HEK293 (cell line): Measurements from ENCODE around the gene CARS1.
A peak's percentile ranks its signal among the peaks of the same experiment; 100 is the strongest.

Experiments
- CTCF ChIA-PET: fragments of 350-600 bp; formaldehyde crosslinking; extraction: SDS; loops from one replicate; lab custom pipeline; 2021; ENCODE audit warnings: antibody characterized with exemption; lab: Yijun Ruan, JAX
- POLR2A ChIA-PET: fragments of 300-600 bp; formaldehyde crosslinking; extraction: SDS; loops from one replicate; lab custom pipeline; 2020; ENCODE audit warnings: antibody characterized with exemption, inconsistent platforms; lab: Yijun Ruan, JAX
- H3K27ac ChIP-seq: fragments of 200-500 bp; sonication (Bioruptor generic); 2 replicates; pipeline ENCODE4 v1.5.1; 2014; ENCODE audit warnings: low read depth, low read length, control low read depth, inconsistent platforms; ENCODE audit errors: extremely low read depth
- H3K36me3 ChIP-seq, 2 experiments: fragments of 200-500 bp in 1 of 2; sonication (Bioruptor generic) in 1 of 2; 1 replicate in 1 of 2; 2 replicates in 1 of 2; pipeline ENCODE4 v1.5.1; 2014 to 2017; ENCODE audit warnings: inconsistent platforms in 2 of 2, low read length in 2 of 2; ENCODE audit not compliant: control insufficient read depth in 2 of 2, insufficient read depth in 1 of 2
- H3K4me1 ChIP-seq: fragments of 200-500 bp; sonication (Bioruptor generic); 2 replicates; pipeline ENCODE4 v1.5.1; 2014; ENCODE audit warnings: mild to moderate bottlenecking, low read length, inconsistent platforms; ENCODE audit not compliant: control insufficient read depth, insufficient read depth
- H3K4me3 ChIP-seq: 2 replicates; pipeline ENCODE4 v1.5.1; 2011; ENCODE audit warnings: low read depth, mild to moderate bottlenecking, control low read depth, low read length, moderate library complexity
- H3K9me3 ChIP-seq: fragments of 200-500 bp; sonication (Bioruptor generic); 2 replicates; pipeline ENCODE4 v1.5.1; 2014; ENCODE audit warnings: low read depth, low read length, inconsistent platforms; ENCODE audit not compliant: control insufficient read depth, insufficient read depth
- GFI1B ChIP-seq: fragments of 450-650 bp; formaldehyde crosslinking; IDR thresholded peaks from 2 replicates; pipeline ENCODE4 v1.5.1; 2016; ENCODE audit warnings: missing biosample characterization, missing genetic modification characterization
- GLIS1 ChIP-seq: fragments of 450-650 bp; formaldehyde crosslinking; IDR thresholded peaks from 2 replicates; pipeline ENCODE4 v1.5.1; 2016; ENCODE audit warnings: missing biosample characterization, missing genetic modification characterization
- KLF10 ChIP-seq: fragments of 450-650 bp; IDR thresholded peaks from 2 replicates; pipeline ENCODE4 v1.5.1; 2018; ENCODE audit warnings: missing biosample characterization, mild to moderate bottlenecking, missing genetic modification characterization
- KLF8 ChIP-seq: fragments of 450-650 bp; formaldehyde crosslinking; IDR thresholded peaks from 2 replicates; pipeline ENCODE4 v1.5.1; 2016; ENCODE audit warnings: missing biosample characterization, missing genetic modification characterization
- ZBTB21 ChIP-seq: fragments of 450-650 bp; formaldehyde crosslinking; IDR thresholded peaks from 2 replicates; pipeline ENCODE4 v1.5.1; 2017; ENCODE audit warnings: missing biosample characterization, missing genetic modification characterization
- ZBTB8A ChIP-seq: fragments of 450-650 bp; formaldehyde crosslinking; IDR thresholded peaks from 2 replicates; pipeline ENCODE4 v1.5.1; 2016; ENCODE audit warnings: missing biosample characterization, missing genetic modification characterization
- ZFHX2 ChIP-seq: fragments of 450-650 bp; formaldehyde crosslinking; conservative IDR thresholded peaks from 2 replicates; pipeline ENCODE4 v1.5.1; 2016; ENCODE audit warnings: missing biosample characterization, missing genetic modification characterization
- ZNF10 ChIP-seq: fragments of 450-650 bp; formaldehyde crosslinking; IDR thresholded peaks from 2 replicates; pipeline ENCODE4 v1.5.1; 2017; ENCODE audit warnings: missing biosample characterization, missing genetic modification characterization
- ZNF140 ChIP-seq: fragments of 450-650 bp; formaldehyde crosslinking; IDR thresholded peaks from 2 replicates; pipeline ENCODE4 v1.5.1; 2016; ENCODE audit warnings: missing biosample characterization, missing genetic modification characterization
- ZNF155 ChIP-seq: fragments of 450-650 bp; formaldehyde crosslinking; IDR thresholded peaks from 2 replicates; pipeline ENCODE4 v1.5.1; 2016; ENCODE audit warnings: missing biosample characterization, missing genetic modification characterization
- ZNF157 ChIP-seq: fragments of 450-650 bp; formaldehyde crosslinking; IDR thresholded peaks from 2 replicates; pipeline ENCODE4 v1.5.1; 2016; ENCODE audit warnings: missing biosample characterization, missing genetic modification characterization
- ZNF19 ChIP-seq: fragments of 450-650 bp; formaldehyde crosslinking; IDR thresholded peaks from 2 replicates; pipeline ENCODE4; 2016; ENCODE audit warnings: missing biosample characterization, missing genetic modification characterization, low read depth
- ZNF335 ChIP-seq: fragments of 450-650 bp; formaldehyde crosslinking; conservative IDR thresholded peaks from 2 replicates; pipeline ENCODE4 v1.5.1; 2016; ENCODE audit warnings: missing biosample characterization, missing genetic modification characterization
- ZNF350 ChIP-seq: fragments of 450-650 bp; formaldehyde crosslinking; IDR thresholded peaks from 2 replicates; pipeline ENCODE4 v1.5.0; 2017; ENCODE audit warnings: missing biosample characterization, mild to moderate bottlenecking, missing genetic modification characterization
- ZNF404 ChIP-seq: fragments of 450-650 bp; formaldehyde crosslinking; IDR thresholded peaks from 2 replicates; pipeline ENCODE4 v1.5.1; 2017; ENCODE audit warnings: missing biosample characterization, missing genetic modification characterization
- ZNF416 ChIP-seq: fragments of 450-650 bp; formaldehyde crosslinking; IDR thresholded peaks from 2 replicates; pipeline ENCODE4 v1.5.1; 2016; ENCODE audit warnings: missing biosample characterization, missing genetic modification characterization
- ZNF530 ChIP-seq: fragments of 450-650 bp; formaldehyde crosslinking; IDR thresholded peaks from 2 replicates; pipeline ENCODE4 v1.5.1; 2016; ENCODE audit warnings: low read depth, missing biosample characterization, missing genetic modification characterization
- ZNF600 ChIP-seq: fragments of 450-650 bp; formaldehyde crosslinking; IDR thresholded peaks from 2 replicates; pipeline ENCODE4 v1.5.1; 2016; ENCODE audit warnings: missing biosample characterization, missing genetic modification characterization
- ZNF624 ChIP-seq: fragments of 450-650 bp; formaldehyde crosslinking; IDR thresholded peaks from 2 replicates; pipeline ENCODE4 v1.5.1; 2017; ENCODE audit warnings: missing biosample characterization, missing genetic modification characterization
- ZNF704 ChIP-seq: fragments of 450-650 bp; formaldehyde crosslinking; IDR thresholded peaks from 2 replicates; pipeline ENCODE4 v1.5.1; 2016; ENCODE audit warnings: missing biosample characterization, missing genetic modification characterization
- ZNF707 ChIP-seq: fragments of 450-650 bp; formaldehyde crosslinking; IDR thresholded peaks from 2 replicates; pipeline ENCODE4 v1.5.1; 2016; ENCODE audit warnings: missing biosample characterization, missing genetic modification characterization
- TF ChIP-seq, protein P1 (sequence below): fragments of 450-650 bp; formaldehyde crosslinking; IDR thresholded peaks from 2 replicates; pipeline ENCODE4 v1.5.1; 2016; ENCODE audit warnings: missing biosample characterization, missing genetic modification characterization
- TF ChIP-seq, protein P2 (sequence below): fragments of 450-650 bp; formaldehyde crosslinking; IDR thresholded peaks from 2 replicates; pipeline ENCODE4 v1.5.1; 2017; ENCODE audit warnings: missing biosample characterization, missing genetic modification characterization
- TF ChIP-seq, protein P3 (sequence below): fragments of 450-650 bp; formaldehyde crosslinking; IDR thresholded peaks from 2 replicates; pipeline ENCODE4 v1.5.1; 2017; ENCODE audit warnings: missing biosample characterization, missing genetic modification characterization
- TF ChIP-seq, protein P4 (sequence below): fragments of 450-650 bp; formaldehyde crosslinking; IDR thresholded peaks from 2 replicates; pipeline ENCODE4 v1.5.1; 2016; ENCODE audit warnings: missing biosample characterization, missing genetic modification characterization

CARS1 gene

GRCh38 chr11:3055891-3056290 is 1.3 kb downstream of the CARS1 start:
- CTCF ChIA-PET: interaction anchor here (1.4 to 1.9 kb wide), 2 partner anchors 29 to 36 kb away, joined by 3 to 8 read pairs; no protein-coding TSS in a partner anchor
- no peak for TF ChIP-seq ZNF335 (tag by site-specific recombination)
- no peak for TF ChIP-seq ZBTB21 (tag by site-specific recombination)
- TF ChIP-seq ZNF155 (tag by site-specific recombination): no peak
- no peak for TF ChIP-seq ZNF350 (tag by site-specific recombination)
- no peak for TF ChIP-seq ZBTB8A
- no peak for TF ChIP-seq ZNF140 (tag by site-specific recombination)
- TF ChIP-seq ZNF704 (tag by site-specific recombination): no peak
- no peak for TF ChIP-seq ZFHX2
- TF ChIP-seq KLF8 (tag by site-specific recombination): no peak
- no peak for TF ChIP-seq ZNF416
- no peak for TF ChIP-seq ZNF530 (tag by site-specific recombination)
- TF ChIP-seq, protein P1, sequence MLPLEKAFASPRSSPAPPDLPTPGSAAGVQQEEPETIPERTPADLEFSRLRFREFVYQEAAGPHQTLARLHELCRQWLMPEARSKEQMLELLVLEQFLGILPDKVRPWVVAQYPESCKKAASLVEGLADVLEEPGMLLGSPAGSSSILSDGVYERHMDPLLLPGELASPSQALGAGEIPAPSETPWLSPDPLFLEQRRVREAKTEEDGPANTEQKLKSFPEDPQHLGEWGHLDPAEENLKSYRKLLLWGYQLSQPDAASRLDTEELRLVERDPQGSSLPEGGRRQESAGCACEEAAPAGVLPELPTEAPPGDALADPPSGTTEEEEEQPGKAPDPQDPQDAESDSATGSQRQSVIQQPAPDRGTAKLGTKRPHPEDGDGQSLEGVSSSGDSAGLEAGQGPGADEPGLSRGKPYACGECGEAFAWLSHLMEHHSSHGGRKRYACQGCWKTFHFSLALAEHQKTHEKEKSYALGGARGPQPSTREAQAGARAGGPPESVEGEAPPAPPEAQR (tag by site-specific recombination): no peak
- no peak for TF ChIP-seq ZNF19
- TF ChIP-seq KLF10: no peak
- TF ChIP-seq ZNF10 (tag by site-specific recombination): no peak
- no peak for TF ChIP-seq ZNF157 (tag by site-specific recombination)
- TF ChIP-seq ZNF404 (tag by site-specific recombination): no peak
- TF ChIP-seq, all 188 proteins: peak for 0
- Histone ChIP-seq H3K9me3 (no peaks in the 10 kb centered on the region), H3K36me3 (peaks cover 0 to 13% of the 10 kb centered on the region in 2 experiments; a peak in 1 of 3 replicates), H3K27ac (no peak overlapping the region), H3K4me3 (peak overlapping the region; percentile 94), H3K4me1 (peaks cover 12% of the 10 kb centered on the region)
- POLR2A ChIA-PET: no interaction called here

GRCh38 chr11:3052567-3052966 is 4.7 kb downstream of the CARS1 start:
- Histone ChIP-seq H3K9me3 (no peaks in the 10 kb centered on the region), H3K4me1 (peaks cover 24% of the 10 kb centered on the region), H3K4me3 (no peak overlapping the region), H3K36me3 (peaks cover 0 to 16% of the 10 kb centered on the region in 2 experiments; a peak in 1 of 3 replicates), H3K27ac (no peak overlapping the region)
- TF ChIP-seq ZNF600 (tag by site-specific recombination) (0 out of 2 replicates have a peak, but pooled peaks have one; percentile 41), GFI1B (no peak), GLIS1 (tag by site-specific recombination) (peak; percentile 11; the same call in 1 of the 2 replicates), ZNF624 (tag by site-specific recombination) (no peak), ZNF707 (tag by site-specific recombination) (no peak)
- TF ChIP-seq, protein P2, sequence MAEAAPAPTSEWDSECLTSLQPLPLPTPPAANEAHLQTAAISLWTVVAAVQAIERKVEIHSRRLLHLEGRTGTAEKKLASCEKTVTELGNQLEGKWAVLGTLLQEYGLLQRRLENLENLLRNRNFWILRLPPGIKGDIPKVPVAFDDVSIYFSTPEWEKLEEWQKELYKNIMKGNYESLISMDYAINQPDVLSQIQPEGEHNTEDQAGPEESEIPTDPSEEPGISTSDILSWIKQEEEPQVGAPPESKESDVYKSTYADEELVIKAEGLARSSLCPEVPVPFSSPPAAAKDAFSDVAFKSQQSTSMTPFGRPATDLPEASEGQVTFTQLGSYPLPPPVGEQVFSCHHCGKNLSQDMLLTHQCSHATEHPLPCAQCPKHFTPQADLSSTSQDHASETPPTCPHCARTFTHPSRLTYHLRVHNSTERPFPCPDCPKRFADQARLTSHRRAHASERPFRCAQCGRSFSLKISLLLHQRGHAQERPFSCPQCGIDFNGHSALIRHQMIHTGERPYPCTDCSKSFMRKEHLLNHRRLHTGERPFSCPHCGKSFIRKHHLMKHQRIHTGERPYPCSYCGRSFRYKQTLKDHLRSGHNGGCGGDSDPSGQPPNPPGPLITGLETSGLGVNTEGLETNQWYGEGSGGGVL (tag by site-specific recombination): no peak
- TF ChIP-seq, protein P3, sequence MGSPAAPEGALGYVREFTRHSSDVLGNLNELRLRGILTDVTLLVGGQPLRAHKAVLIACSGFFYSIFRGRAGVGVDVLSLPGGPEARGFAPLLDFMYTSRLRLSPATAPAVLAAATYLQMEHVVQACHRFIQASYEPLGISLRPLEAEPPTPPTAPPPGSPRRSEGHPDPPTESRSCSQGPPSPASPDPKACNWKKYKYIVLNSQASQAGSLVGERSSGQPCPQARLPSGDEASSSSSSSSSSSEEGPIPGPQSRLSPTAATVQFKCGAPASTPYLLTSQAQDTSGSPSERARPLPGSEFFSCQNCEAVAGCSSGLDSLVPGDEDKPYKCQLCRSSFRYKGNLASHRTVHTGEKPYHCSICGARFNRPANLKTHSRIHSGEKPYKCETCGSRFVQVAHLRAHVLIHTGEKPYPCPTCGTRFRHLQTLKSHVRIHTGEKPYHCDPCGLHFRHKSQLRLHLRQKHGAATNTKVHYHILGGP: peak; percentile 53; the same call in 1 of the 2 replicates
- TF ChIP-seq, protein P4, sequence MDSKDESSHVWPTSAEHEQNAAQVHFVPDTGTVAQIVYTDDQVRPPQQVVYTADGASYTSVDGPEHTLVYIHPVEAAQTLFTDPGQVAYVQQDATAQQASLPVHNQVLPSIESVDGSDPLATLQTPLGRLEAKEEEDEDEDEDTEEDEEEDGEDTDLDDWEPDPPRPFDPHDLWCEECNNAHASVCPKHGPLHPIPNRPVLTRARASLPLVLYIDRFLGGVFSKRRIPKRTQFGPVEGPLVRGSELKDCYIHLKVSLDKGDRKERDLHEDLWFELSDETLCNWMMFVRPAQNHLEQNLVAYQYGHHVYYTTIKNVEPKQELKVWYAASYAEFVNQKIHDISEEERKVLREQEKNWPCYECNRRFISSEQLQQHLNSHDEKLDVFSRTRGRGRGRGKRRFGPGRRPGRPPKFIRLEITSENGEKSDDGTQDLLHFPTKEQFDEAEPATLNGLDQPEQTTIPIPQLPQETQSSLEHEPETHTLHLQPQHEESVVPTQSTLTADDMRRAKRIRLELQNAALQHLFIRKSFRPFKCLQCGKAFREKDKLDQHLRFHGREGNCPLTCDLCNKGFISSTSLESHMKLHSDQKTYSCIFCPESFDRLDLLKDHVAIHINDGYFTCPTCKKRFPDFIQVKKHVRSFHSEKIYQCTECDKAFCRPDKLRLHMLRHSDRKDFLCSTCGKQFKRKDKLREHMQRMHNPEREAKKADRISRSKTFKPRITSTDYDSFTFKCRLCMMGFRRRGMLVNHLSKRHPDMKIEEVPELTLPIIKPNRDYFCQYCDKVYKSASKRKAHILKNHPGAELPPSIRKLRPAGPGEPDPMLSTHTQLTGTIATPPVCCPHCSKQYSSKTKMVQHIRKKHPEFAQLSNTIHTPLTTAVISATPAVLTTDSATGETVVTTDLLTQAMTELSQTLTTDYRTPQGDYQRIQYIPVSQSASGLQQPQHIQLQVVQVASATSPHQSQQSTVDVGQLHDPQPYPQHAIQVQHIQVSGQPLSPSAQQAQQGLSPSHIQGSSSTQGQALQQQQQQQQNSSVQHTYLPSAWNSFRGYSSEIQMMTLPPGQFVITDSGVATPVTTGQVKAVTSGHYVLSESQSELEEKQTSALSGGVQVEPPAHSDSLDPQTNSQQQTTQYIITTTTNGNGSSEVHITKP (tag by site-specific recombination): no peak
- ChIA-PET CTCF (interaction anchor here (0.7 to 9.0 kb wide), 3 partner anchors 16 to 38 kb away, joined by 3 to 98 read pairs (median 9); no protein-coding TSS in a partner anchor), POLR2A (interaction anchor here (0.6 to 1.0 kb wide), 2 partner anchors 60 to 1051 kb away, joined by 3 to 4 read pairs; partner anchors contain the start of gene NAP1L4)
